Esophagus mucosa (tissue), 1 donor: ENCODE measurements around the gene MAP4K4. TPM values are rescaled to one million over a fixed set of nuclear protein-coding genes. Genes with fewer than 3 reads are reported as not detected.
"Not testable (repeated sequence)": the region's sequence is repeated elsewhere in the genome, so short reads cannot be mapped to it uniquely, and the experiment has no call there.

Experiments
- ATAC-seq: fragments of 200-7000 bp; cut with Tn5 transposase; one replicate; pipeline ENCODE4 v1.9.1; 2020
- total RNA-seq: library from RNA; stranded (reverse); gene quantifications from one replicate; pipeline ENCODE4 v1.2.4, GENCODE V29; 2023
- donor health status: DM: yes; HTN: yes; CAD: no.

Gene MAP4K4
- total RNA-seq, 1 donor from 2014 or later = 62.9 TPM

DNA sequence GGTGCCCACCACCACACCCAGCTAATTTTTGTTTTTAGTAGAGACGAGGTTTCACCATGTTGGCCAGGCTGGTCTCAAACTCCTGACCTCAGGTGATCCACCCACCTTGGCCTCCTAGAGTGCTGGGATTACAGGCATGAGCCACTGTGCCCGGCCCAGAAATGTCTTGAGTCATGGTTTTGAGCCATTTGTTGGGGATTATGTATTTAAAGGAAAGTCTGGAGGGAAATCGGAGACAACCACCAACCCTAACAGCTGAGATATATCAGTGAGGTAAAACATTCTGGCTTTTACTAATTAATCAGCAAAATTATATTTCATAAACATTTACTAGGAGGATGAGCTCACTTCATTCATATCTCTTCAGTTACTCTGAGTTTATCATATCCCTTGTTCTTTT is 72.2 kb downstream of the MAP4K4 start:
- peak; percentile 33 for ATAC-seq

DNA sequence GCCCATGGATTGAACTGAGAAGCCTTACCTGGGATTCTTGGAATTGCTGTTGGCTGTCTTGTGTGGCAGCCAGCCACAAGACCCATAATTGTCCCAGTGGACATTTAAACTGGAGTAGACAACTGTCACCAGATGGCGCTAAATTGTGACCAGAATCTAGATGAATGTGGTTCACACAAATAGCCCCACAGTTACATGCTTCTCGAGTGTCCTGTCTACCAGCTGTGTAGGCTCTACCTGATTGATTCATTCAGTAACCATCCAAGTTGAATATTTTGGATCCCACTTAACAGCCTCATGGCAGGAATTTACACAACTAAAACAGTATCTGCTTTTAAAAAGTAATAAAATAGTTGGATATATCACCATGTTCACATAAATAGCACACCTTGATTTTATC is 73.2 kb downstream of the MAP4K4 start:
- ATAC-seq = peak; percentile 29

GRCh38 chr2:101771227-101771902 is 73.9 kb downstream of the MAP4K4 start:
- no peak for ATAC-seq

DNA sequence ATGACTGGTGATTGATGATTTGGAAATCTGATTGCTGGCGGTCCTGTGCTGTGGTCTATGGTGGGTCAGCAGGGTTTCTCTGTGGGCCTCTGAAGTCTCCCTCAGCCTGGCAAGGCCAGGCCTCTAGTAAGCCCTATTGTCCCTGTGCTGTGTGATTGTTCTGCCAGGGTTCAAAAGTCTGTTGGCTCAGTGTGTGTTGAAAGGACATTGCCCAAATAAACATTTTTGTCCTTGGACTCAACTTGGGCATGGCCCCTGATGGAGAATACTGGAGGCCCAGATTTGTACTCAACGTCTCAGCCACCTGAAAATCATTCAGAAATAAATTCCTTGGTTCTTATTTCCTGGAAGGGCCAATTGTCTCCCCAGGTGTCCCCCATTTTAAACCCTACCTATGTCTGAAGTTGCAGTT is 74.4 kb downstream of the MAP4K4 start:
- no peak for ATAC-seq

DNA sequence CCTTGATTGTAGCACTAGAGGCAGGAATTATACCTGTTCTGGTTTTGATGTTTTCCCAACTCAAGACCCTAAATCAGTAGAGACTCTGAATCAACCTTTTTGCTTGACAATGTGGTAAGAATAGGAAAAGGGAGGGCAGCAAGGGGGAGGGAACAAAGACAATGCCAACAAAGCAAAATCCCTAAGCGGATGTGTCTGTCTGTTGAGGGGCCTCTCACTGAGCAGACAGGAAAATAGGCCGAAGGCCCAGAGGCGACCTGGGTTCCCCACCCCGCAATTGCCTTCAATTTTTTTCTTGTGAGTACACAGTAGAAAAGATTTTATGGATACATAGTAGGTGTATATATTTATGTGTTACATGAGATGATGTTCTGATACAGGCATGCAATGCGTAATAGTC is 75.6 kb downstream of the MAP4K4 start:
- ATAC-seq = no peak

GRCh38 chr2:101773961-101774360 is 76.5 kb downstream of the MAP4K4 start:
- ATAC-seq = not testable (repeated sequence)

- no peak for ATAC-seq
These were observed 77.6 kb downstream of the MAP4K4 start for GRCh38 chr2:101775092-101775491.

- ATAC-seq = no peak
These were observed 78.1 kb downstream of the MAP4K4 start for GRCh38 chr2:101775636-101776035.

DNA sequence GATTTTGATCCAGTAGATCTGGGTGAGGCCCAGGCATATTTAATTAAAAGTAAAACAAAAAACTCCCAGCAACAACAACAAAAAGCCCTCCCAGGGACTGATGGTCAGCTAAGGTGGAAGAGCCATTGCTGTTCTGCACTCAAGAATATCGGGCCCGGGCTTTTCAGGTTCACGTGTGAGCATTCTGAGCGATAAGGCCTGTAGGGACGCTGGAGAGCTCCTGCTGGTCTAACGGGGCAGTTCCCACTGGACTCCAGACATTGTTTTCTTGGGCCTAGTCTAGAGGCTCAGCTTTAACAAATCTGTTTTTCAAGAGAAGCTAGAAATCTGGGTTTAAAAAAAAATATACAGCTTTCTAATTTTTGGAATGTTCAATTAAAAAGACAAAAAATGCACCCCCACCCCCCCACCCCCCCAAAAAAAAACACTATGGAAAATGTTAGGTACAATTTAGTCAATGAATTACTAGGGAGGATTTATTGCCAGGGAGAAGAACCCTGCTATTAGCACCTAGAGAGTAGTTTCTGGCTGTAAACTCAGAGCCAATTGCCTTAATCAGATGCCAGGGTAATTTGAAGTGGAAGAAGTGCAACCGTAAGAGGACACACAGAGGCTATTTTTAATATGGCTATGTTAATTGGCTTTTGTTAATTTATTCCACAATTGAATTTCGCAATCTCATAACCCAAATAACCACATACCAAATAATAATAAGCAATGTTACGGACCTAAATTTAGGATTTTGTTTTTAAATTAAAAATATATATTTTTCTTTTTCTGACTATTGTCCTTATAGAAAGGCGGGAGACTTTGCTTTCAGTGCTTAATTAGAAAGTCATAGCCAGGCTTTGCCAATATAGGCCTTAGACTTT is 78.9 kb downstream of the MAP4K4 start:
- no peak for ATAC-seq

DNA sequence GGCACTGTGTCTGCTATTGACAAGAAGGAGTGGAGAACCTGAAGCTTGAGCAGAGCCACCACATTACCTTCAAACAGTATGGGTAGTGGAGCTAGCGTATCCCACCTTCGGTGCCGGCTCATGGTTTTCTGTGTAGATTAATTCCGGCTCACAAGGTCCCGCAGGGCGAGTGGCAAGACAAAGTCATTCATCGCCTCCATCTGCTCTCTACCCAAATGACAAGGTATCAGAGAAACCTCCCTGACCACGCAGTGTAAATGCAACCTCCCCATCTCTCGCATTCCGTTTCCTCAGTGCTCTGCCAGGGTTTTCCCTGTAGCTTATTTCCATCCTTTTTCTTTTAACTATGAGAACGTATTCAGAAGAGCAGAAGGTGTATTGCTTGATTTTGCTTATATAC is 79.8 kb downstream of the MAP4K4 start:
- no peak for ATAC-seq

GRCh38 chr2:101778102-101778501 is 80.6 kb downstream of the MAP4K4 start:
- ATAC-seq = no peak

GRCh38 chr2:101779190-101779589 is 81.7 kb downstream of the MAP4K4 start:
- no peak for ATAC-seq

GRCh38 chr2:101779656-101780055 is 82.1 kb downstream of the MAP4K4 start:
- ATAC-seq = no peak

- ATAC-seq = no peak
These were observed 83.8 kb downstream of the MAP4K4 start for GRCh38 chr2:101781326-101781725.

- no peak for ATAC-seq
These were observed 84.4 kb downstream of the MAP4K4 start for GRCh38 chr2:101781791-101782426.

DNA sequence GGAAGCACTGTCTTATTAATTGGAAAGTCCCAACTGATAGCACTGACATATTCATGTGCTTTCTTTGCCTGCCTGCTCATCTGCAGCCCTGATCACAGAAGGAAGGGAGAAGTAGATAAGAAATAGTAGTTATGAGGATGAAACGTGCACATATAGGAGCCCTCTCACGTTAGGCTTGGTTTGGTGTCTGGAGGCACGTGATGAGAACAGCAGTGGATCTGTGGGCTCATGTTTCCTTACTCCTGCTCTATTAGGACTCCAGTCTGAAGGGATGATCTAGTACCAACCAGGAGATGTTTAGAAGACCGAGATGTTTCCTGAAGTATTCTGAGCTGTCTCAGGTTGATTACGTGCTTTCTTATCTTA is 84.9 kb downstream of the MAP4K4 start:
- no peak for ATAC-seq

DNA sequence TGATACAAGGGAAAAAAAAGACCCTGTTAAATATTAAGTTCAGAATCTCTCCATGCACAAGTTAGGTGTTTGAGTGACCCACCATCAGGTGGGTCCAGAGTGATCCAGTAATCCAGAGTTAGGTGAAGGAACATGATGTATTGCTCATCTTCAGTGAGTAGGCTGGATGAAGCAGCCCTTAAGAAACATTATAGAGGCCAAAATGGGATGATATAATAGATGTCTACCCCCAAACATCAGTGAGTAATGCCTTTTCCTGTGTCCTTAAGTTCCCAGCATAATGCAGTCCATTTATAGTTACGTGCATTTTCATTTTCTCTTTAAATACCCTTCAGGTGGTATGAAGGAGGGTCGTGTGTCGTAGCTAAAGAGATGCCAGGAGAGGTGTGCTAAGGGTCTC is 89.6 kb downstream of the MAP4K4 start:
- ATAC-seq = no peak

DNA sequence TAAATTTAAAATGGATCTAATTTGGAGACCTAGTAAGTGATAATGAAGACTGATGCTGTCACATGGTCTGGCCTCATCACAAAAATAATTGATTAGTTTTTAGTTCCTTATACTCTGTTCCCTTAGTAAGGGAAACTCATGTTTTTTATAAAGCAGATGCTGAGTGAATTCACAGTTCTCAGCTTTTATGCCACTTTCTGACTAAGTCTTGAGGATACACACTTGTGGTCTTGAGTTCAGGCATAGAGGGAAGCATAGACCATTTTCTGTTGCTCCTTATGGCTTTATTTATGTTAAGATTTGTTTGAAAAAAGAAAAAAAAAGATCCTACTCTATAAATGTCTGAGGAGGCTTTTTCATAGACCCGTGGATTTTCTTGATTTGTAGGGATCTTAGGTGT is 91.1 kb downstream of the MAP4K4 start:
- no peak for ATAC-seq

- ATAC-seq = no peak
These were observed 91.8 kb downstream of the MAP4K4 start for GRCh38 chr2:101788995-101789970.

GRCh38 chr2:101790416-101790815 is 92.9 kb downstream of the MAP4K4 start:
- ATAC-seq = no peak

- no peak for ATAC-seq
These were observed 93.3 kb downstream of the MAP4K4 start for GRCh38 chr2:101790857-101791256.

- no peak for ATAC-seq
These were observed 94.7 kb downstream of the MAP4K4 start for GRCh38 chr2:101792208-101792607.
